Measurements from ENCODE around the gene RIMS1. TPM values are rescaled to one million over a fixed set of nuclear protein-coding genes. Genes with fewer than 3 reads are reported as not detected.

RIMS1 gene
- total and polyA plus RNA-seq, 12 donors = 0.07 to 2.8 (median 0.20) TPM; not detected in 3

DNA sequence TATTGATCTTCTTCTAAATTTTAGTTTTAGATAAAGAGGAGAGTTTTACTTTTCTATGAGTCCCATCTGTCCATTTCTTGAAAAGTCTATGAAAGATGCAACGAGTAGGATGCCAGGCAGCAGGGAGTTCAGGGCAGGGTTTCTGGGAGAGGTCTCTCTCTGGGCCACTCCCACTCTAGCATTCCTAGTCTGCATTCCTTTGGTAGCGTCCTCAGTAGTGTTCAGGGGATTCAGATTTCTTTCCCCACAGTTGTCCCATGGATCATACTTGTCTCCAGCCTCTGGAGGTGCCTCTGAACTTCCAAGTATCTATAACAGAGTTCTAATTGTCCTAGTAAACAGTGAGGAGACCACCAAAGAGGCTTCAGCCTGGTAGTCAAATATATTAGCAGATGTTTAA lies 225.3 kb downstream of the RIMS1 start:
- TF ChIP-seq, protein P1, sequence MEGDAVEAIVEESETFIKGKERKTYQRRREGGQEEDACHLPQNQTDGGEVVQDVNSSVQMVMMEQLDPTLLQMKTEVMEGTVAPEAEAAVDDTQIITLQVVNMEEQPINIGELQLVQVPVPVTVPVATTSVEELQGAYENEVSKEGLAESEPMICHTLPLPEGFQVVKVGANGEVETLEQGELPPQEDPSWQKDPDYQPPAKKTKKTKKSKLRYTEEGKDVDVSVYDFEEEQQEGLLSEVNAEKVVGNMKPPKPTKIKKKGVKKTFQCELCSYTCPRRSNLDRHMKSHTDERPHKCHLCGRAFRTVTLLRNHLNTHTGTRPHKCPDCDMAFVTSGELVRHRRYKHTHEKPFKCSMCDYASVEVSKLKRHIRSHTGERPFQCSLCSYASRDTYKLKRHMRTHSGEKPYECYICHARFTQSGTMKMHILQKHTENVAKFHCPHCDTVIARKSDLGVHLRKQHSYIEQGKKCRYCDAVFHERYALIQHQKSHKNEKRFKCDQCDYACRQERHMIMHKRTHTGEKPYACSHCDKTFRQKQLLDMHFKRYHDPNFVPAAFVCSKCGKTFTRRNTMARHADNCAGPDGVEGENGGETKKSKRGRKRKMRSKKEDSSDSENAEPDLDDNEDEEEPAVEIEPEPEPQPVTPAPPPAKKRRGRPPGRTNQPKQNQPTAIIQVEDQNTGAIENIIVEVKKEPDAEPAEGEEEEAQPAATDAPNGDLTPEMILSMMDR (IDR thresholded peaks at IDR 0.05) = no peak
- H3K36me3 ChIP-seq = no peaks in the 10 kb centered on the region
- H3K27me3 ChIP-seq = no peaks in the 10 kb centered on the region
- DNase-seq = no peak
- H3K9me3 ChIP-seq = no peaks in the 10 kb centered on the region
- H3K27ac ChIP-seq = no peak overlapping the region
- ATAC-seq = no peak
- 26 to 32% methylated on average over 2 of the region's 2 CpGs for WGBS, 2 donors
- H3K4me1 ChIP-seq = no peaks in the 10 kb centered on the region
- H3K4me3 ChIP-seq = no peak overlapping the region
- intact Hi-C loops (cut with DNase I) = no loop called here

DNA sequence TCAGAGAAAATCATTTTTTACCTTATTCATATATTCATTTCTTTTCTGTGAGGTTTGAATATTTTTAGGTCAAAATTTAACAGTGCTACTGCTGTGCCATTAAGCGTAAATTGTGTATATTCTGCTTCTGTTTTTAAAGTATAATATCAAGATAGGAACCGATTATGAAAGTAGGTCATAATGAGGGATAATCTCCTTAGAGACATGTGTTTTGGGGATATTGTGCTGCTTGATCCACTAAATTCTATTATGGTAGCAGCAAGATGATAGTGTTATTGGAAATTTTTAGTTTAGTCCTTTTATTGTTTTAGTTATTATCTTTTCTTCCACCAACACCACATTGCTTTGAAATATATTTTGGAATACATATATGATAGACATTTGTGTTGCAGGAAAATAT lies 244.0 kb downstream of the RIMS1 start:
- H3K27ac ChIP-seq = no peak overlapping the region
- H3K4me3 ChIP-seq = no peak overlapping the region
- 82 to 88% methylated on average over 2 of the region's 2 CpGs for WGBS, 2 donors
- ATAC-seq = no peak
- peaks cover 0 to 6% (median 0%) of the 10 kb centered on the region in 11 donors for H3K9me3 ChIP-seq
- intact Hi-C loops (cut with DNase I) = no loop called here
- H3K4me1 ChIP-seq = no peaks in the 10 kb centered on the region
- TF ChIP-seq, protein P1 (IDR thresholded peaks at IDR 0.05) = no peak
- no peaks in the 10 kb centered on the region for H3K27me3 ChIP-seq
- no peaks in the 10 kb centered on the region for H3K36me3 ChIP-seq
- no peak for DNase-seq

DNA sequence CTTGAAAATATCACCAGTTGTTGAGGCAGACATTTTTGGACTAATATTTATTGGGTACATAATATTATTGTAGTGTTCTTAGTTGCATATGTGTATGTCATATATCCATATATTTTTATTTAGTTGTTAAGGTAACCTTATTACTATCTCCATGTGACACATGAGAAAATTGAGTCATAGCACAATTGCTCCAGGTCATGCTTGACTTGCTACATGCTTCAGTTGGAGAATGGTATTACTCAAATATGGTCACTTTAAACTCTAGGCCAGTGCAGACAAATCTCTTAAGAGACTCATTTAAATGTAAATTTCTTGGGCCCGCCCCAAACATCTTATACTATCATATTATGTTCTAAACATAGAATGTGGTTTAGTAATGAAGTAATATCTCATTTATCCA lies 246.1 kb downstream of the RIMS1 start:
- Histone ChIP-seq H3K4me1 (no peaks in the 10 kb centered on the region), H3K27me3 (no peaks in the 10 kb centered on the region), H3K36me3 (no peaks in the 10 kb centered on the region), H3K9me3 (no peaks in the 10 kb centered on the region), H3K27ac (no peak overlapping the region), H3K4me3 (no peak overlapping the region)
- intact Hi-C loops (cut with DNase I) = no loop called here
- TF ChIP-seq, protein P1 (IDR thresholded peaks at IDR 0.05) = no peak
- 72 to 78% methylated on average over 1 of the region's 1 CpG for WGBS, 2 donors
- DNase-seq (no peak), ATAC-seq (no peak)

DNA sequence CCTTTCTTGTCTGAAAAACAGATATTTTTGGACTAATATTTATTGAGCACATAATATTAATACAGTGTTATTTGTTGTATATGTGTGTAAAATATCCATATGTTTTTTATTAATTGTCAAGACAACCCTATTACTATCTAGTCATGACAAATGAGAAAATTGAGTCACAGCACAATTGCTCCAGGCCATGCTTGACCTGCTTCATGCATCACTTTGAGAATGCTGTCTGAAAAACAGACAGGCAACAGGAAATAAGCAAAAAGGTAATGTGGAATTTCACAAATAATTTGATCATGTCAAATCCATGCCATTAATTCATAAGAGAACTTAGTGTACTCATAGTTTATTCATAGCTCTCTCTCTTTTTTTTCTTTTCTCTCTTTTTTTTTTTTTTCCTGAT lies 246.5 kb downstream of the RIMS1 start:
- intact Hi-C loops (cut with DNase I) = no loop called here
- Histone ChIP-seq H3K4me3 (no peak overlapping the region), H3K27ac (no peak overlapping the region), H3K36me3 (no peaks in the 10 kb centered on the region), H3K27me3 (no peaks in the 10 kb centered on the region), H3K9me3 (no peaks in the 10 kb centered on the region), H3K4me1 (no peaks in the 10 kb centered on the region)
- DNase-seq = no peak
- ATAC-seq = no peak
- TF ChIP-seq, protein P1 (IDR thresholded peaks at IDR 0.05) = no peak

DNA sequence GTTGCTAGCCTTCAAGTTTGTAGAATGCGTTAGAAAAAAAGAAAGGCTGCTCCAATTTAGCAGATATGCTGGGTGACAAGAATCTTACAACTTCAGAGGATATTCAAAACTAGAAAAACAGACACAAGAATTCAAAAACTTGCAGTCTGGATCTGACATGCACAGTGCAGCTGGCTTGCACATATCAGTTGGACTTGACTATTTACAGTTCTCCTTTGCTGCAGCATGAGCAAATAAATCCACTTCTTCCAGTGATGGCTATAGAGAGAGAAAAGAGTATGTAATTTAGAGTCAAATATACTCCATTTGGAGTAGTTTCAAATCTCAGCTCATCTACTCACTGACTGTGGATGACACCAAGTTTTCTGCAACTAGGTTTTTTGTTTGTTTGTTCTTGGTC lies 247.0 kb downstream of the RIMS1 start:
- no peak for DNase-seq
- WGBS, 2 donors = 73 to 82% methylated on average over 1 of the region's 1 CpG
- no peaks in the 10 kb centered on the region for H3K36me3 ChIP-seq
- H3K4me3 ChIP-seq = no peak overlapping the region
- no peak for ATAC-seq
- intact Hi-C loops (cut with DNase I) = no loop called here
- TF ChIP-seq, protein P1 (IDR thresholded peaks at IDR 0.05) = no peak
- no peaks in the 10 kb centered on the region for H3K4me1 ChIP-seq
- no peaks in the 10 kb centered on the region for H3K9me3 ChIP-seq
- H3K27me3 ChIP-seq = no peaks in the 10 kb centered on the region
- H3K27ac ChIP-seq = no peak overlapping the region

Measured in heart right ventricle (tissue), 16 donors.